IMR-90 (cell line): ENCODE measurements around the gene TNIP1. TPM values are rescaled to one million over a fixed set of nuclear protein-coding genes. Genes with fewer than 3 reads are reported as not detected.

Experiments used
- ATAC-seq: fragments of 200-7000 bp; cut with Tn5 transposase; 2 replicates; pipeline ENCODE4 v1.9.1; 2020; ENCODE audit warnings: low read depth, mild to moderate bottlenecking, moderate library complexity
- BruUV-seq: library from RNA; stranded (reverse); fragments of 400-500 nt; replicated peaks from 2 replicates; lab custom pipeline; 2021; lab: Mats Ljungman, UMichigan
- CTCF ChIA-PET: fragments of 300-600 bp; formaldehyde crosslinking; extraction: SDS; loops from one replicate; lab custom pipeline; 2021; ENCODE audit warnings: antibody characterized with exemption; lab: Yijun Ruan, JAX
- POLR2A ChIA-PET: fragments of 300-600 bp; sonication (Branson Sonifier 250); formaldehyde crosslinking; loops from one replicate; lab custom pipeline; 2022; ENCODE audit warnings: antibody characterized with exemption; ENCODE audit not compliant: unreplicated experiment; lab: Charles Lee
- DNase-seq: peaks from one replicate; pipeline ENCODE4 v3.0.0; 2013
- H2AFZ ChIP-seq: replicated peaks from 2 replicates; pipeline ENCODE3; 2013; ENCODE audit warnings: low read length, mild to moderate bottlenecking; ENCODE audit not compliant: poor library complexity
- H2AK5ac ChIP-seq: 2 replicates; pipeline ENCODE4 v1.6.1; 2013; ENCODE audit warnings: low read depth, low read length, inconsistent platforms
- H2AK9ac ChIP-seq: replicated peaks from 2 replicates; pipeline ENCODE3; 2013; ENCODE audit warnings: mild to moderate bottlenecking, low read depth, low read length, moderate library complexity; ENCODE audit not compliant: poor library complexity
- H2BK120ac ChIP-seq: 2 replicates; pipeline ENCODE4 v1.6.1; 2013; ENCODE audit warnings: low read depth, low read length, inconsistent platforms
- H2BK15ac ChIP-seq: 3 replicates; pipeline ENCODE4 v1.6.1; 2013; ENCODE audit warnings: low read depth, low read length, inconsistent platforms
- H2BK20ac ChIP-seq: 2 replicates; pipeline ENCODE4 v1.6.1; 2013; ENCODE audit warnings: low read depth, mild to moderate bottlenecking, inconsistent platforms, low read length, moderate library complexity
- H2BK5ac ChIP-seq: 2 replicates; pipeline ENCODE4 v1.6.1; 2013; ENCODE audit warnings: mild to moderate bottlenecking, low read depth, low read length, inconsistent platforms; ENCODE audit not compliant: poor library complexity, severe bottlenecking
- H3K14ac ChIP-seq: replicated peaks from 2 replicates; pipeline ENCODE4 v1.6.1; 2013; ENCODE audit warnings: low read depth, low read length, inconsistent platforms
- H3K18ac ChIP-seq: 2 replicates; pipeline ENCODE4 v1.6.1; 2013; ENCODE audit warnings: low read depth, low read length, control low read depth
- H3K23ac ChIP-seq: 2 replicates; pipeline ENCODE4 v1.6.1; 2013; ENCODE audit warnings: low read depth, low read length, inconsistent platforms
- H3K27ac ChIP-seq: 2 replicates; pipeline ENCODE4 v1.5.1; 2013; ENCODE audit warnings: mild to moderate bottlenecking, control low read depth, low read length; ENCODE audit not compliant: insufficient read depth
- H3K27me3 ChIP-seq: 2 replicates; pipeline ENCODE4 v1.6.1; 2013; ENCODE audit warnings: low read length; ENCODE audit not compliant: control insufficient read depth, insufficient read depth
- H3K36me3 ChIP-seq: 2 replicates; pipeline ENCODE4 v1.6.1; 2013; ENCODE audit warnings: low read length, mixed read lengths; ENCODE audit not compliant: control insufficient read depth, insufficient read depth
- H3K4ac ChIP-seq: 2 replicates; pipeline ENCODE4 v1.6.1; 2013; ENCODE audit warnings: low read depth, low read length, inconsistent platforms
- H3K4me1 ChIP-seq: 2 replicates; pipeline ENCODE4 v1.6.1; 2013; ENCODE audit warnings: low read length, mixed read lengths; ENCODE audit not compliant: control insufficient read depth, insufficient read depth
- H3K4me2 ChIP-seq: 2 replicates; pipeline ENCODE4 v1.6.1; 2013; ENCODE audit warnings: low read depth, mild to moderate bottlenecking, control low read depth, low read length, moderate library complexity
- H3K4me3 ChIP-seq: 2 replicates; pipeline ENCODE4 v1.5.1; 2013; ENCODE audit warnings: low read depth, mild to moderate bottlenecking, control low read depth, low read length, moderate library complexity; ENCODE audit not compliant: insufficient read depth
- H3K56ac ChIP-seq: 2 replicates; pipeline ENCODE4 v1.6.1; 2013; ENCODE audit warnings: low read length, inconsistent platforms; ENCODE audit not compliant: insufficient read depth; ENCODE audit errors: extremely low read depth
- H3K79me1 ChIP-seq, 2 experiments: 2 replicates each; pipeline ENCODE4 v1.6.1; 2013; ENCODE audit warnings: low read length in 2 of 2, inconsistent platforms in 1 of 2, low read depth in 1 of 2
- H3K9ac ChIP-seq: 2 replicates; pipeline ENCODE4 v1.6.1; 2013; ENCODE audit warnings: low read depth, low read length, control low read depth
- H3K9me1 ChIP-seq: 2 replicates; pipeline ENCODE4 v1.6.1; 2013; ENCODE audit warnings: low read length, inconsistent platforms; ENCODE audit not compliant: insufficient read depth
- H3K9me3 ChIP-seq: 2 replicates; pipeline ENCODE4 v1.6.1; 2013; ENCODE audit warnings: low read length; ENCODE audit not compliant: control insufficient read depth, insufficient read depth
- H4K20me1 ChIP-seq: 2 replicates; pipeline ENCODE4 v1.6.1; 2013; ENCODE audit warnings: low read length, inconsistent platforms; ENCODE audit not compliant: insufficient read depth
- H4K5ac ChIP-seq: 2 replicates; pipeline ENCODE4 v1.6.1; 2013; ENCODE audit warnings: mild to moderate bottlenecking, low read depth, low read length, control low read depth
- H4K8ac ChIP-seq, 2 experiments: 2 replicates each; pipeline ENCODE4 v1.6.1; 2013; ENCODE audit warnings: low read depth in 2 of 2, low read length in 2 of 2, control low read depth in 1 of 2, inconsistent platforms in 1 of 2
- H4K91ac ChIP-seq: 2 replicates; pipeline ENCODE4 v1.6.1; 2013; ENCODE audit warnings: low read depth, low read length, inconsistent platforms; ENCODE audit not compliant: insufficient read depth
- FOS ChIP-seq: fragments of 150-350 bp; IDR thresholded peaks from 2 replicates; pipeline ENCODE4 v1.6.1; 2016; ENCODE audit warnings: low read depth, low read length
- MAFK ChIP-seq: IDR thresholded peaks from 2 replicates; pipeline ENCODE4 v1.6.1; 2012; ENCODE audit warnings: low read depth, low read length, improper control_type of control experiment
- POLR2A ChIP-seq: IDR thresholded peaks from 2 replicates; pipeline ENCODE4 v1.6.1; 2012; ENCODE audit warnings: mild to moderate bottlenecking, low read depth, low read length
- WGBS, 2 experiments: methylation state at CpG; one replicate each; pipeline versions ENCODE4 v1.1.5 to v1.1.7; 2013; ENCODE audit warnings: missing lambda C conversion rate in 2 of 2; ENCODE audit not compliant: insufficient read length in 1 of 2; ENCODE audit errors: extremely low coverage in 2 of 2; 5-methylcytosine and 5-hydroxymethylcytosine counted together
- dilution Hi-C: fragments of 300-500 bp; cut with HindIII; formaldehyde crosslinking; loops from one replicate; pipeline ENCODE4 v1.14.3; 2018; ENCODE audit warnings: low sequenced_read_pairs; ENCODE audit not compliant: unreplicated experiment
- in situ Hi-C: fragments of 300-500 bp; cut with MboI; formaldehyde crosslinking; loops from 3 replicates; pipeline ENCODE4 v1.14.3; 2019; ENCODE audit warnings: low sequenced_read_pairs, inconsistent platforms, mixed read lengths
- intact Hi-C: fragments of 100-400 bp; cut with micrococcal nuclease; formaldehyde crosslinking; loops from 2 replicates; pipeline ENCODE4 v1.10.0; 2022
- polyA plus RNA-seq, 3 experiments: library from polyadenylated mRNA; depleted of rRNA; stranded (reverse); fragments of >200 nt; gene quantifications; 2 replicates each; pipeline ENCODE4 v1.2.3, GENCODE V29; 2012; ENCODE audit warnings: low replicate concordance in 1 of 3
- total RNA-seq: library from RNA; depleted of rRNA; stranded (reverse); fragments of >200 nt; gene quantifications from 2 replicates; pipeline ENCODE4 v1.2.3, GENCODE V29; 2012
- TF ChIP-seq, protein P1 (sequence below): fragments of 150-350 bp; IDR thresholded peaks from 2 replicates; pipeline ENCODE4 v1.6.1; 2016; ENCODE audit warnings: low read depth, mild to moderate bottlenecking, low read length, moderate library complexity, borderline replicate concordance

TNIP1 gene
- total and polyA plus RNA-seq, 2 of the 4 experiments (the other 2 are of a cell fraction) = 63.8 to 92.8 TPM

DNA sequence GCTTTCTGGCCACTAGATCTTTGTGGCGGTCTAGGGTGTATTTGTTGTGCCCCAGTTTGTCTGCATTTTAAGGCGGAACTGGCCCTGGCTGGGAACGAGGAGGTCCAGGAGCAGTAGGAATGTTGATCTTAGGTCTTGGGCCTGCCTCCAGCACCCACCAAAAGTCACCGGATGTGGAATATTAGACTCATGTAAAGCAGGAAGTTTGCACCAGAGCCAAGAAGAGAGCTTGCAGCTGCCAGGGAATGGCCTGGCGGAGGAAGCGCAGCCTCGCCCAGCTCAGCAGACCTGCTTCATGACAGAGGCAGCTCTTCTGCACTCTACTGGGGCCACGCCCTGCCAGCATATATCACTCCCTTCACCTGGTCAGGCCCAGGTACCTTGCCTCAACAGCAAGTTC, 57.2 kb downstream of the TNIP1 start (continued):
- no peak for TF ChIP-seq POLR2A
- no peak for TF ChIP-seq FOS
- TF ChIP-seq MAFK = no peak

DNA sequence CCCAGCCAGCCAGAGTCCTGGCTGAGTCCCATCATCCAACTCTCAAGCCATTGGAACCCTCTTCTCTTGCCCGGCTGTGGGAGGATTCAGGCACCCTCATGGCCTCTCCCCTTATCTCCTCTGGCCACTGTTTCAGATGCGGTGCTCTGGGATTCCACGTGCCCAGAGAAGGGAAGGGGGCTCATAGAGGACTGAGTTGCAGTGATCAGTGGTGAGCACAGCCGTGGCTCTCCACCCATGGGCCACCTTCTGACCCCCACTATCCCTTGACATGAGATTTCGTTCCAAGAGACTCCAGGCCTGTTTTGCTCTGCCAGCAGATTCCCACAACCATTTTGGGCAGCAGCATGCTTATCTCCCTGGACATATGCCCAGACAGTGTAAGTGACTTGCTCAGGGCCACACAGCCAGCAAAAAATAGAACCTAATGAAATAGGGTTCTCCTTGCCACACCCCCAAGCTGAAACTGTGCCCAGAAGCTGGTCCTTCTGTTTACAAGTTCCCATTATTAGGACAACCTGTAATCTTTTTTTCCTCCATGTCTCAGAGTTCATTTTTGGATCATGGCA, 57.7 kb downstream of the TNIP1 start:
- no peak overlapping the region for H2BK15ac ChIP-seq
- in situ Hi-C loops = no loop called here
- dilution Hi-C loops = no loop called here
- 100% methylated on average over 1 of the region's 5 CpGs; no CpG with 5 or more reads in 1 of the 2 experiments for WGBS, 2 experiments
- CTCF ChIA-PET = interaction anchor here (0.6 kb wide), 1 partner anchor 103 kb away, joined by 3 read pairs; no protein-coding TSS in a partner anchor
- H3K23ac ChIP-seq = no peak overlapping the region
- H3K4ac ChIP-seq = no peak overlapping the region
- H3K27me3 ChIP-seq = no peaks in the 10 kb centered on the region; the same call in 1 of the 2 replicates
- H4K20me1 ChIP-seq = no peaks in the 10 kb centered on the region
- DNase-seq (peak; percentile 40), ATAC-seq (no peak)
- H4K5ac ChIP-seq = no peak overlapping the region
- H3K9ac ChIP-seq = no peak overlapping the region
- H2BK20ac ChIP-seq = no peak overlapping the region
- H3K18ac ChIP-seq = no peak overlapping the region
- H2BK5ac ChIP-seq = no peak overlapping the region
- H3K56ac ChIP-seq = no peak overlapping the region
- H3K4me3 ChIP-seq = no peak overlapping the region
- no peaks in the 10 kb centered on the region for H3K4me1 ChIP-seq
- H3K9me3 ChIP-seq = no peaks in the 10 kb centered on the region
- H3K4me2 ChIP-seq = no peak overlapping the region
- no TSS peak for BruUV-seq
- peaks cover 12% of the 10 kb centered on the region for H3K9me1 ChIP-seq
- no peak overlapping the region for H2AK9ac ChIP-seq
- H3K36me3 ChIP-seq = peaks cover 8% of the 10 kb centered on the region
- POLR2A ChIA-PET = no interaction called here
- H4K8ac ChIP-seq = no peak overlapping the region
- H3K14ac ChIP-seq = no peak overlapping the region
- no peak overlapping the region for H2BK120ac ChIP-seq
- intact Hi-C loops = no loop called here
- no peak overlapping the region for H3K27ac ChIP-seq
- no peaks in the 10 kb centered on the region for H3K79me1 ChIP-seq
- H2AK5ac ChIP-seq = no peak overlapping the region
- TF ChIP-seq, protein P1, sequence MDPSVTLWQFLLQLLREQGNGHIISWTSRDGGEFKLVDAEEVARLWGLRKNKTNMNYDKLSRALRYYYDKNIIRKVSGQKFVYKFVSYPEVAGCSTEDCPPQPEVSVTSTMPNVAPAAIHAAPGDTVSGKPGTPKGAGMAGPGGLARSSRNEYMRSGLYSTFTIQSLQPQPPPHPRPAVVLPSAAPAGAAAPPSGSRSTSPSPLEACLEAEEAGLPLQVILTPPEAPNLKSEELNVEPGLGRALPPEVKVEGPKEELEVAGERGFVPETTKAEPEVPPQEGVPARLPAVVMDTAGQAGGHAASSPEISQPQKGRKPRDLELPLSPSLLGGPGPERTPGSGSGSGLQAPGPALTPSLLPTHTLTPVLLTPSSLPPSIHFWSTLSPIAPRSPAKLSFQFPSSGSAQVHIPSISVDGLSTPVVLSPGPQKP = no peak
- TF ChIP-seq POLR2A = no peak
- H4K91ac ChIP-seq = no peak overlapping the region
- H2AFZ ChIP-seq = no peak overlapping the region
